GM23338 (cell line): ENCODE measurements around the gene MYO1G. TPM values are rescaled to one million over a fixed set of nuclear protein-coding genes. Genes with fewer than 3 reads are reported as not detected.

ENCODE experiments used
- ATAC-seq: fragments of 200-7000 bp; cut with Tn5 transposase; 3 replicates; pipeline ENCODE4 v1.9.1; 2020
- DNase-seq: peaks from one replicate; pipeline ENCODE4 v3.0.0-alpha.2; 2015; ENCODE audit warnings: low spot score
- H2AFZ ChIP-seq: fragments of 200-600 bp; sonication (generic); 2 replicates; pipeline ENCODE4 v1.8.0; 2016; ENCODE audit warnings: antibody characterized with exemption, mild to moderate bottlenecking, moderate library complexity
- H3F3A ChIP-seq: fragments of 200-600 bp; sonication (generic); replicated peaks from 2 replicates; pipeline ENCODE4 v1.8.0; 2017; ENCODE audit warnings: antibody characterized with exemption, mixed run types, low read depth
- H3K27ac ChIP-seq: fragments of 200-600 bp; sonication (generic); 2 replicates; pipeline ENCODE4 v1.6.1; 2016; ENCODE audit warnings: low read depth
- H3K27me3 ChIP-seq: fragments of 200-600 bp; sonication (generic); 2 replicates; pipeline ENCODE4 v1.8.0; 2016; ENCODE audit warnings: mild to moderate bottlenecking, mixed run types, moderate library complexity; ENCODE audit not compliant: insufficient read depth
- H3K36me3 ChIP-seq: fragments of 200-600 bp; sonication (generic); 2 replicates; pipeline ENCODE4 v1.8.0; 2016; ENCODE audit warnings: mild to moderate bottlenecking; ENCODE audit not compliant: insufficient read depth
- H3K4me1 ChIP-seq: fragments of 200-600 bp; sonication (generic); 2 replicates; pipeline ENCODE4 v1.8.0; 2016; ENCODE audit warnings: mild to moderate bottlenecking, moderate library complexity; ENCODE audit not compliant: insufficient read depth
- H3K4me2 ChIP-seq: fragments of 200-600 bp; sonication (generic); 2 replicates; pipeline ENCODE4 v1.7.1; 2017; ENCODE audit warnings: mixed run types
- H3K4me3 ChIP-seq: fragments of 200-600 bp; sonication (generic); 2 replicates; pipeline ENCODE4 v1.6.1; 2016; ENCODE audit warnings: mixed run types
- H3K79me2 ChIP-seq: fragments of 200-600 bp; sonication (generic); replicated peaks from 2 replicates; pipeline ENCODE4 v1.8.0; 2017; ENCODE audit warnings: mild to moderate bottlenecking; ENCODE audit not compliant: insufficient read depth
- H3K9me2 ChIP-seq: fragments of 200-600 bp; sonication (generic); 2 replicates; pipeline ENCODE4 v1.8.0; 2017; ENCODE audit not compliant: insufficient read depth
- H4K20me1 ChIP-seq: fragments of 200-600 bp; sonication (generic); replicated peaks from 2 replicates; pipeline ENCODE4 v1.8.0; 2017; ENCODE audit warnings: mild to moderate bottlenecking; ENCODE audit not compliant: insufficient read depth
- H3K27ac Mint-ChIP-seq: 2 replicates; pipeline ENCODE4 v1.8.0; 2020; ENCODE audit warnings: inconsistent platforms, mild to moderate bottlenecking, moderate library complexity, mixed read lengths
- H3K27me3 Mint-ChIP-seq: 3 replicates; pipeline ENCODE4 v1.8.0; 2022; ENCODE audit warnings: low read depth, mild to moderate bottlenecking, moderate library complexity, mixed read lengths, inconsistent platforms; ENCODE audit not compliant: insufficient read depth, poor library complexity
- H3K36me3 Mint-ChIP-seq: 3 replicates; pipeline ENCODE4 v1.8.0; 2021; ENCODE audit warnings: low read depth, mild to moderate bottlenecking, inconsistent platforms, moderate library complexity, mixed read lengths
- H3K4me1 Mint-ChIP-seq: 3 replicates; pipeline ENCODE4 v1.8.0; 2020; ENCODE audit warnings: mild to moderate bottlenecking, inconsistent platforms, mixed read lengths
- H3K4me3 Mint-ChIP-seq: 3 replicates; pipeline ENCODE4 v1.8.0; 2021; ENCODE audit warnings: moderate library complexity, mild to moderate bottlenecking, inconsistent platforms, mixed read lengths
- H3K9me3 Mint-ChIP-seq: 3 replicates; pipeline ENCODE4 v1.8.0; 2020; ENCODE audit warnings: moderate library complexity, mild to moderate bottlenecking, inconsistent platforms, mixed read lengths
- CREB1 ChIP-seq: fragments of 250-450 bp; sonication (Bioruptor Pico); IDR thresholded peaks from 2 replicates; pipeline ENCODE4 v1.5.0; 2020; ENCODE audit warnings: low read depth, mild to moderate bottlenecking, moderate library complexity
- EZH2 ChIP-seq: fragments of 200-600 bp; sonication (generic); IDR thresholded peaks from one replicate; pipeline ENCODE4 v1.8.0; 2017; ENCODE audit warnings: antibody characterized with exemption, mild to moderate bottlenecking, low read depth; ENCODE audit not compliant: unreplicated experiment
- EZH2phosphoT487 ChIP-seq: fragments of 200-600 bp; sonication (generic); IDR thresholded peaks from one replicate; pipeline ENCODE4 v1.8.1; 2018; ENCODE audit warnings: antibody characterized with exemption; ENCODE audit not compliant: unreplicated experiment
- JUNB ChIP-seq: IDR thresholded peaks from one replicate; pipeline ENCODE4 v1.6.1; 2016; ENCODE audit warnings: antibody characterized with exemption; ENCODE audit not compliant: unreplicated experiment
- NANOG ChIP-seq: IDR thresholded peaks from 2 replicates; pipeline ENCODE4 v1.6.1; 2016; ENCODE audit warnings: antibody characterized with exemption, borderline replicate concordance
- POLR2AphosphoS5 ChIP-seq: IDR thresholded peaks from 2 replicates; pipeline ENCODE4 v1.6.1; 2016; ENCODE audit warnings: antibody characterized with exemption, low read depth
- STAT1 ChIP-seq: IDR thresholded peaks from one replicate; pipeline ENCODE4 v1.6.1; 2016; ENCODE audit warnings: antibody characterized with exemption; ENCODE audit not compliant: unreplicated experiment
- ZNF114 ChIP-seq: fragments of 250-450 bp; sonication (Bioruptor Pico); IDR thresholded peaks from 2 replicates; pipeline ENCODE4 v1.5.0; 2020; ENCODE audit warnings: mild to moderate bottlenecking, moderate library complexity
- ZNF331 ChIP-seq: fragments of 250-450 bp; sonication (Bioruptor Pico); IDR thresholded peaks from 2 replicates; pipeline ENCODE4 v1.5.0; 2020; ENCODE audit warnings: low read depth, mild to moderate bottlenecking, moderate library complexity
- ZNF462 ChIP-seq: fragments of 250-450 bp; sonication (Bioruptor Pico); IDR thresholded peaks from 2 replicates; pipeline ENCODE4 v1.5.0; 2020; ENCODE audit warnings: mild to moderate bottlenecking, moderate library complexity
- polyA plus RNA-seq: library from polyadenylated mRNA; unstranded; fragments of >200 nt; fragmentation: Nextera tagmentation; extraction: Ambion mirVana; gene quantifications from 2 replicates; pipeline ENCODE4 v1.2.1, GENCODE V29; 2016
- total RNA-seq: library from RNA; depleted of rRNA; stranded (reverse); fragments of >200 nt; shearing (Covaris generic); gene quantifications from 2 replicates; pipeline ENCODE4 v1.2.3, GENCODE V29; 2014
- TF ChIP-seq, protein P1 (sequence below): IDR thresholded peaks from 2 replicates; pipeline ENCODE4 v1.6.1; 2016; ENCODE audit warnings: antibody characterized with exemption
- TF ChIP-seq, protein P2 (sequence below), 2 experiments: fragments of 200-600 bp in 1 of 2; sonication (generic) in 1 of 2; conservative IDR thresholded peaks; 2 replicates each; pipeline versions ENCODE4 v1.5.1 to v1.6.1; 2016 to 2017; ENCODE audit warnings: antibody characterized with exemption in 2 of 2, low read depth in 2 of 2, mild to moderate bottlenecking in 2 of 2, moderate library complexity in 1 of 2
- TF ChIP-seq, protein P3 (sequence below): IDR thresholded peaks from one replicate; pipeline ENCODE4 v1.6.1; 2018; ENCODE audit warnings: antibody characterized with exemption; ENCODE audit not compliant: unreplicated experiment

The MYO1G gene
- total and polyA plus RNA-seq, 2 experiments from 2014 or later = 0.10 to 0.11 TPM

DNA sequence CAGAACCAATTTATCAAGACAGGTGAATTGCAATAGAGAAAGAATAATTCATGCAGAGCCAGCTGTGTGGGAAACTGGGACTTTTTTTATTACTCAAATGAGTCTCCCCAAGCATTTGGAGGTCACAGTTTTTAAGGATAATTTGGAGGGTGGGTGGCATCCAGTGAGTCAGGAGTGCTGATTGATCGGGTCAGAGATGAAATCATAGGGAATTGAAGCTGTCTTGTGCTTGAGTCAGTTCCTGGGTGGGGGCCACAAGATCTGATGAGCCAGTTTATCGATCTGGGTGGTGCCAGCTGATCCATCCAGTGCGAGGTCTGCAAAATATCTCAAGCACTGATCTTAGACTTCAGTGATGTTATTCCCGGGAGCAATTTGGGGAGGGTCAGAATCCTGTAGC is 9.9 kb upstream of the MYO1G start:
- peaks cover 33% of the 10 kb centered on the region for H3K4me1 Mint-ChIP-seq
- no peak overlapping the region for H3K4me3 ChIP-seq

More for the DNA sequence above, 9.9 kb upstream of the MYO1G start:
- Mint-ChIP-seq H3K27me3 (peaks cover 22% of the 10 kb centered on the region), H3K27ac (no peak overlapping the region), H3K9me3 (no peaks in the 10 kb centered on the region), H3K36me3 (peaks cover 38% of the 10 kb centered on the region), H3K4me3 (no peak overlapping the region)
- Histone ChIP-seq H3K36me3 (peaks cover 22% of the 10 kb centered on the region), H4K20me1 (peaks cover 13% of the 10 kb centered on the region), H3K4me2 (no peak overlapping the region), H3K4me1 (peaks cover 14% of the 10 kb centered on the region), H3K9me2 (no peaks in the 10 kb centered on the region), H2AFZ (no peak overlapping the region), H3K27ac (no peak overlapping the region), H3K27me3 (no peaks in the 10 kb centered on the region), H3F3A (peaks cover 27% of the 10 kb centered on the region), H3K79me2 (peaks cover 25% of the 10 kb centered on the region)
- DNase-seq (no peak), ATAC-seq (no peak)
- TF ChIP-seq, protein P1, sequence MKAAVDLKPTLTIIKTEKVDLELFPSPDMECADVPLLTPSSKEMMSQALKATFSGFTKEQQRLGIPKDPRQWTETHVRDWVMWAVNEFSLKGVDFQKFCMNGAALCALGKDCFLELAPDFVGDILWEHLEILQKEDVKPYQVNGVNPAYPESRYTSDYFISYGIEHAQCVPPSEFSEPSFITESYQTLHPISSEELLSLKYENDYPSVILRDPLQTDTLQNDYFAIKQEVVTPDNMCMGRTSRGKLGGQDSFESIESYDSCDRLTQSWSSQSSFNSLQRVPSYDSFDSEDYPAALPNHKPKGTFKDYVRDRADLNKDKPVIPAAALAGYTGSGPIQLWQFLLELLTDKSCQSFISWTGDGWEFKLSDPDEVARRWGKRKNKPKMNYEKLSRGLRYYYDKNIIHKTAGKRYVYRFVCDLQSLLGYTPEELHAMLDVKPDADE = no peak
- TF ChIP-seq ZNF331 (CRISPR knock-in tag) = no peak
- no peak for TF ChIP-seq NANOG
- no peak for TF ChIP-seq ZNF114 (CRISPR knock-in tag)
- TF ChIP-seq ZNF462 (CRISPR knock-in tag) = no peak
- TF ChIP-seq, protein P2, sequence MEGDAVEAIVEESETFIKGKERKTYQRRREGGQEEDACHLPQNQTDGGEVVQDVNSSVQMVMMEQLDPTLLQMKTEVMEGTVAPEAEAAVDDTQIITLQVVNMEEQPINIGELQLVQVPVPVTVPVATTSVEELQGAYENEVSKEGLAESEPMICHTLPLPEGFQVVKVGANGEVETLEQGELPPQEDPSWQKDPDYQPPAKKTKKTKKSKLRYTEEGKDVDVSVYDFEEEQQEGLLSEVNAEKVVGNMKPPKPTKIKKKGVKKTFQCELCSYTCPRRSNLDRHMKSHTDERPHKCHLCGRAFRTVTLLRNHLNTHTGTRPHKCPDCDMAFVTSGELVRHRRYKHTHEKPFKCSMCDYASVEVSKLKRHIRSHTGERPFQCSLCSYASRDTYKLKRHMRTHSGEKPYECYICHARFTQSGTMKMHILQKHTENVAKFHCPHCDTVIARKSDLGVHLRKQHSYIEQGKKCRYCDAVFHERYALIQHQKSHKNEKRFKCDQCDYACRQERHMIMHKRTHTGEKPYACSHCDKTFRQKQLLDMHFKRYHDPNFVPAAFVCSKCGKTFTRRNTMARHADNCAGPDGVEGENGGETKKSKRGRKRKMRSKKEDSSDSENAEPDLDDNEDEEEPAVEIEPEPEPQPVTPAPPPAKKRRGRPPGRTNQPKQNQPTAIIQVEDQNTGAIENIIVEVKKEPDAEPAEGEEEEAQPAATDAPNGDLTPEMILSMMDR (conservative IDR thresholded peaks at IDR 0.05; ENCODE audit: low read depth in 2 of 2) = no peak
- TF ChIP-seq, protein P3, sequence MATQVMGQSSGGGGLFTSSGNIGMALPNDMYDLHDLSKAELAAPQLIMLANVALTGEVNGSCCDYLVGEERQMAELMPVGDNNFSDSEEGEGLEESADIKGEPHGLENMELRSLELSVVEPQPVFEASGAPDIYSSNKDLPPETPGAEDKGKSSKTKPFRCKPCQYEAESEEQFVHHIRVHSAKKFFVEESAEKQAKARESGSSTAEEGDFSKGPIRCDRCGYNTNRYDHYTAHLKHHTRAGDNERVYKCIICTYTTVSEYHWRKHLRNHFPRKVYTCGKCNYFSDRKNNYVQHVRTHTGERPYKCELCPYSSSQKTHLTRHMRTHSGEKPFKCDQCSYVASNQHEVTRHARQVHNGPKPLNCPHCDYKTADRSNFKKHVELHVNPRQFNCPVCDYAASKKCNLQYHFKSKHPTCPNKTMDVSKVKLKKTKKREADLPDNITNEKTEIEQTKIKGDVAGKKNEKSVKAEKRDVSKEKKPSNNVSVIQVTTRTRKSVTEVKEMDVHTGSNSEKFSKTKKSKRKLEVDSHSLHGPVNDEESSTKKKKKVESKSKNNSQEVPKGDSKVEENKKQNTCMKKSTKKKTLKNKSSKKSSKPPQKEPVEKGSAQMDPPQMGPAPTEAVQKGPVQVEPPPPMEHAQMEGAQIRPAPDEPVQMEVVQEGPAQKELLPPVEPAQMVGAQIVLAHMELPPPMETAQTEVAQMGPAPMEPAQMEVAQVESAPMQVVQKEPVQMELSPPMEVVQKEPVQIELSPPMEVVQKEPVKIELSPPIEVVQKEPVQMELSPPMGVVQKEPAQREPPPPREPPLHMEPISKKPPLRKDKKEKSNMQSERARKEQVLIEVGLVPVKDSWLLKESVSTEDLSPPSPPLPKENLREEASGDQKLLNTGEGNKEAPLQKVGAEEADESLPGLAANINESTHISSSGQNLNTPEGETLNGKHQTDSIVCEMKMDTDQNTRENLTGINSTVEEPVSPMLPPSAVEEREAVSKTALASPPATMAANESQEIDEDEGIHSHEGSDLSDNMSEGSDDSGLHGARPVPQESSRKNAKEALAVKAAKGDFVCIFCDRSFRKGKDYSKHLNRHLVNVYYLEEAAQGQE = no peak
- no peak for TF ChIP-seq JUNB
- no peak for TF ChIP-seq EZH2
- TF ChIP-seq EZH2phosphoT487 = no peak
- TF ChIP-seq STAT1 = no peak
- no peak for TF ChIP-seq CREB1 (CRISPR knock-in tag)
- no peak for TF ChIP-seq POLR2AphosphoS5
